Liver (tissue), 3 donors: ENCODE data around the gene SLA2.

Experiments
- FOXA1 ChIP-seq: IDR thresholded peaks from 2 replicates; pipeline ENCODE4 v1.6.1; 2016; ENCODE audit warnings: antibody characterized with exemption
- HNF4A ChIP-seq, 2 donors: conservative IDR thresholded peaks; 2 replicates each; pipeline ENCODE4 v1.6.1; 2016; ENCODE audit warnings: antibody characterized with exemption in 2 of 2, mild to moderate bottlenecking in 2 of 2
- JUND ChIP-seq, 2 donors: IDR thresholded peaks; 2 replicates each; pipeline ENCODE4 v1.6.1; 2016; ENCODE audit warnings: antibody characterized with exemption in 2 of 2
- MAX ChIP-seq: IDR thresholded peaks from 2 replicates; pipeline ENCODE4 v1.6.1; 2016; ENCODE audit warnings: antibody characterized with exemption
- RAD21 ChIP-seq, 2 donors: IDR thresholded peaks; 2 replicates each; pipeline ENCODE4 v1.6.1; 2016; ENCODE audit warnings: antibody characterized with exemption in 2 of 2, mild to moderate bottlenecking in 2 of 2
- RXRA ChIP-seq, 2 donors: IDR thresholded peaks; 2 replicates each; pipeline ENCODE4 v1.6.1; 2017 to 2018; ENCODE audit warnings: antibody characterized with exemption in 2 of 2, mild to moderate bottlenecking in 1 of 2
- SP1 ChIP-seq: IDR thresholded peaks from 2 replicates; pipeline ENCODE4 v1.6.1; 2018; ENCODE audit warnings: antibody characterized with exemption, mild to moderate bottlenecking
- YY1 ChIP-seq: IDR thresholded peaks from 2 replicates; pipeline ENCODE4 v1.6.1; 2016; ENCODE audit warnings: antibody characterized with exemption, mild to moderate bottlenecking
- TF ChIP-seq, protein P1 (sequence below): fragments of 150-350 bp; IDR thresholded peaks from 2 replicates; pipeline ENCODE4 v1.5.1; 2017; ENCODE audit warnings: improper control_type of control experiment, low read depth, low read length; ENCODE audit not compliant: missing input control
- TF ChIP-seq, protein P2 (sequence below): IDR thresholded peaks from 2 replicates; pipeline ENCODE4 v1.6.1; 2016; ENCODE audit warnings: antibody characterized with exemption, mild to moderate bottlenecking
- donor health status: healthy.
- donor health status: healthy.

GRCh38 chr20:36666181-36666740, 20.3 kb upstream of the SLA2 start:
- TF ChIP-seq, protein P1, sequence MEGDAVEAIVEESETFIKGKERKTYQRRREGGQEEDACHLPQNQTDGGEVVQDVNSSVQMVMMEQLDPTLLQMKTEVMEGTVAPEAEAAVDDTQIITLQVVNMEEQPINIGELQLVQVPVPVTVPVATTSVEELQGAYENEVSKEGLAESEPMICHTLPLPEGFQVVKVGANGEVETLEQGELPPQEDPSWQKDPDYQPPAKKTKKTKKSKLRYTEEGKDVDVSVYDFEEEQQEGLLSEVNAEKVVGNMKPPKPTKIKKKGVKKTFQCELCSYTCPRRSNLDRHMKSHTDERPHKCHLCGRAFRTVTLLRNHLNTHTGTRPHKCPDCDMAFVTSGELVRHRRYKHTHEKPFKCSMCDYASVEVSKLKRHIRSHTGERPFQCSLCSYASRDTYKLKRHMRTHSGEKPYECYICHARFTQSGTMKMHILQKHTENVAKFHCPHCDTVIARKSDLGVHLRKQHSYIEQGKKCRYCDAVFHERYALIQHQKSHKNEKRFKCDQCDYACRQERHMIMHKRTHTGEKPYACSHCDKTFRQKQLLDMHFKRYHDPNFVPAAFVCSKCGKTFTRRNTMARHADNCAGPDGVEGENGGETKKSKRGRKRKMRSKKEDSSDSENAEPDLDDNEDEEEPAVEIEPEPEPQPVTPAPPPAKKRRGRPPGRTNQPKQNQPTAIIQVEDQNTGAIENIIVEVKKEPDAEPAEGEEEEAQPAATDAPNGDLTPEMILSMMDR: no peak
- TF ChIP-seq SP1 (no peak), RAD21 (IDR thresholded peaks at IDR 0.05) (peak; percentile 26 to 34), JUND (IDR thresholded peaks at IDR 0.05) (no peak), YY1 (no peak), MAX (no peak), HNF4A (conservative IDR thresholded peaks at IDR 0.05) (no peak), FOXA1 (no peak), RXRA (IDR thresholded peaks at IDR 0.05) (no peak)
- TF ChIP-seq, protein P2, sequence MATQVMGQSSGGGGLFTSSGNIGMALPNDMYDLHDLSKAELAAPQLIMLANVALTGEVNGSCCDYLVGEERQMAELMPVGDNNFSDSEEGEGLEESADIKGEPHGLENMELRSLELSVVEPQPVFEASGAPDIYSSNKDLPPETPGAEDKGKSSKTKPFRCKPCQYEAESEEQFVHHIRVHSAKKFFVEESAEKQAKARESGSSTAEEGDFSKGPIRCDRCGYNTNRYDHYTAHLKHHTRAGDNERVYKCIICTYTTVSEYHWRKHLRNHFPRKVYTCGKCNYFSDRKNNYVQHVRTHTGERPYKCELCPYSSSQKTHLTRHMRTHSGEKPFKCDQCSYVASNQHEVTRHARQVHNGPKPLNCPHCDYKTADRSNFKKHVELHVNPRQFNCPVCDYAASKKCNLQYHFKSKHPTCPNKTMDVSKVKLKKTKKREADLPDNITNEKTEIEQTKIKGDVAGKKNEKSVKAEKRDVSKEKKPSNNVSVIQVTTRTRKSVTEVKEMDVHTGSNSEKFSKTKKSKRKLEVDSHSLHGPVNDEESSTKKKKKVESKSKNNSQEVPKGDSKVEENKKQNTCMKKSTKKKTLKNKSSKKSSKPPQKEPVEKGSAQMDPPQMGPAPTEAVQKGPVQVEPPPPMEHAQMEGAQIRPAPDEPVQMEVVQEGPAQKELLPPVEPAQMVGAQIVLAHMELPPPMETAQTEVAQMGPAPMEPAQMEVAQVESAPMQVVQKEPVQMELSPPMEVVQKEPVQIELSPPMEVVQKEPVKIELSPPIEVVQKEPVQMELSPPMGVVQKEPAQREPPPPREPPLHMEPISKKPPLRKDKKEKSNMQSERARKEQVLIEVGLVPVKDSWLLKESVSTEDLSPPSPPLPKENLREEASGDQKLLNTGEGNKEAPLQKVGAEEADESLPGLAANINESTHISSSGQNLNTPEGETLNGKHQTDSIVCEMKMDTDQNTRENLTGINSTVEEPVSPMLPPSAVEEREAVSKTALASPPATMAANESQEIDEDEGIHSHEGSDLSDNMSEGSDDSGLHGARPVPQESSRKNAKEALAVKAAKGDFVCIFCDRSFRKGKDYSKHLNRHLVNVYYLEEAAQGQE: no peak
